GM18511 (cell line): ENCODE measurements around the gene URI1.
A peak's percentile ranks its signal among the peaks of the same experiment; 100 is the strongest.
"Not testable (repeated sequence)": the region's sequence is repeated elsewhere in the genome, so short reads cannot be mapped to it uniquely, and the experiment has no call there.

Experiments
- ATAC-seq: cut with Tn5 transposase; IDR thresholded peaks from one replicate; pipeline ENCODE4 v1.9.1; 2021; ENCODE audit warnings: mild to moderate bottlenecking, moderate library complexity; ENCODE audit not compliant: unreplicated experiment

URI1 gene

DNA sequence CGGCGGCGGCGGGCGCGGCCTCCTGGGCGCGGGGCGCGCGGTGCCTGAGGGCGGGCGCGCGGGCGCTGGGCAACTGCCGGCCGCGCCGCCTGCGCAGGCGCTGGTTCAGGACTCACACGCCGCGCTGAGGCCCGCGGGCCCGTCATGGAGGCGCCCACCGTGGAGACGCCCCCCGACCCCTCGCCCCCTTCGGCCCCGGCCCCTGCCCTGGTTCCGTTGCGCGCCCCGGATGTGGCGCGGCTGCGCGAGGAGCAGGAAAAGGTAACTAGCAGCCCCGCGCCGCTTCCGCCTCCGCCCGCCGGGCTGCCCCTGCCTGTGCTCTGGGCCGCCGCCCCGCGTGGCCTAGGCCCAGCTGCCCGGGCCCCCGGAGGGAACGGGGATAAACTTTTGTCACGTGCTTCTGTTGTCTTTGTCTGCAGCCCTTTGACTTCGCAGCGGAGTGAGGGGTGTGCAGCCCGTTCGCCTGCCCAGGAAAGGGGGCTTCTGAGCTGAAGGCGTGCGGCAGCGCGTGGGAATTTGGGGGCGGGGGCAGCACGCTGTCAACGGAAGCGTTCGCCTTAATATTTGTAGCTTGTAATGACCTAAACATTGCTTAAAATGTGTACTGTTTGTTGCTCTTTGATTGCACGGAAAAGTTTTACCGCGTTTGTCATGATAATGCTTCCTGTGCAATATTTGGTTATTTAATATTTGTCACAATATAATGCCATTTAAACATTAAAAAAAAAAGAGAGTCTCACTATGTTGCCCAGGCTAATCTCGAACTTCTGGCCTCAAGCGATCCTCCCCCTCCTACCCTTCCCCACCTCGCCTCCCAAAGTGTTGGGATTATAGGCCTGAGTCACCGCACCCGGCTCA lies 594 bp downstream of the URI1 start:
- peak; percentile 84 for ATAC-seq

GRCh38 chr19:29943615-29944014 lies 1.6 kb downstream of the URI1 start:
- no peak for ATAC-seq

DNA sequence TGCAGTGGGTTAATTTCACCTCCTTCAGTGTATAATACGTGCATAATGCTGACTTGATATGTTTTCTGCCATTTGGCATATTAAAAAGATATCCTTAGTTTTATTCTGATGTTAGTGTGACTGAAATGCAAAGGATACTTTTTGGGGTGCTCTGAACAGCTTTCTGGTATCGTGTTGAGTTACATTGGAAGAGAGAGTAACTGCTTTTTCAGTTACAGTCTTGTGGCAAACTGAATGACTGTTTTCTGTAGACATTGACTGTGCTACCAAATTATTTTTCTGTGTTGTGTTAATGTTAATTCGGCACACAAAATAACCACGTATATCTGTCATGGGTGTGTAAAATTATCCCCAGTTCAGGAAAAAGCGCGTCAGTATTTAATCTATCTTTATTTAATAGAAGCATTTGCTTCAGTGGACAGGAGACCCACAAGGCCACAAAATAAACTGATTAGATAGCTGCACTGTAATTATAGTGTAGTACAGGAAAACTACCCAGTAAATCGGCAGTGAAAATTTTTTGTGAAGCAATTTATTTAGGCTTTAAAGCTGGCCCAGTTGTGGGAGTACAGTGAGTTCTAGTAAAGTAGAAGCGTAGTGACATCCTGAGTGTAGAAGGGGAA lies 2.5 kb downstream of the URI1 start:
- ATAC-seq: no peak

GRCh38 chr19:29945017-29945416 lies 3.0 kb downstream of the URI1 start:
- no peak for ATAC-seq

- no peak for ATAC-seq
Measured at GRCh38 chr19:29945433-29945832, 3.4 kb downstream of the URI1 start.

- no peak for ATAC-seq
Measured at GRCh38 chr19:29946645-29947044, 4.6 kb downstream of the URI1 start.

- no peak for ATAC-seq
Measured at GRCh38 chr19:29947871-29948270, 5.8 kb downstream of the URI1 start.

DNA sequence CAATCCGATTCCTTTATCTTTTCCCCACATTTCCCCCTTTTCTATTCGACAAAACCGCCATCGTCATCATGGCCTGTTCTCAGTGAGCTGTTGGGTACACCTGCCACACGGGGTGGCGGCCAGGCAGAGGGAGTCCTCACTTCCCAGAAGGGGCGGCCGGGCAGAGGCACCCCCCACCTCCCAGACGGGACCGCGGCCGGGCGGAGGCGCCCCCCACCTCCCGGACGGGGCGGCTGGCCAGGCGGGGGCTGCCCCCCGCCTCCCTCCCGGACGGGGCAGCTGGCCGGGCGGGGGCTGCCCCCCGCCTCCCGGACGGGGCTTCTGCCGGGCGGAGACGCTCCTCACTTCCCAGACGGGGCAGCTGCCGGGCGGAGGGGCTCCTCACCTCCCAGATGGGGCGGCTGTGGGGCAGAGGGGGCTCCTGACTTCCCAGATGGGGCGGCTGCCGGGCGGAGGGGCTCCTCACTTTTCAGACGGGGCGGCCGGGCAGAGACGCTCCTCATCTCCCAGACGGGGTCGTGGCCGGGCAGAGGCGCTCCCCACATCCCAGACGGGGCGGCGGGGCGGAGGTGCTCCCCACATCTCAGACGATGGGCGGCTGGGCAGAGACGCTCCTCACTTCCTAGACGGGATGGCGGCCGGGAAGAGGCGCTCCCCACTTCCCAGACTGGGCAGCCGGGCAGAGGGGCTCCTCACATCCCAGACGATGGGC lies 6.9 kb downstream of the URI1 start:
- not testable (repeated sequence) for ATAC-seq

GRCh38 chr19:29952177-29952576 lies 10.1 kb downstream of the URI1 start:
- no peak for ATAC-seq

DNA sequence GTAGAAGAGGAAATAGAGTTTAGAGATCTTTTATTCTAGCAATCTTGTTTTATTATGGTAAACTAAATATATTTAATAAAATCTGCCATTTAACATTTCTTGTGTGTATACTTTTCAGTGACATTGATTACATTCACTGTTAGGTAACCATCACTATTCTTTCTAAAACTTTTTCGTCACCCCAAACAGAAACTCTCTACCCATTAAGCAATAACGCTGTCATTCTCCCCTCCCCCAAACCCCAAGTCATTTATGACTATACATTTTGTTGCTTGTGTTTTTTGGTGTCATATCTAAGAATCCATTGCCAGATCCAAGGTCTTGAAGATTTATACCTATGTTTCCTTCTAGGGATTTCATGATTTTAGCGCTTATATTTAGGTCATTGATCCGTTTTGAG lies 10.6 kb downstream of the URI1 start:
- no peak for ATAC-seq

DNA sequence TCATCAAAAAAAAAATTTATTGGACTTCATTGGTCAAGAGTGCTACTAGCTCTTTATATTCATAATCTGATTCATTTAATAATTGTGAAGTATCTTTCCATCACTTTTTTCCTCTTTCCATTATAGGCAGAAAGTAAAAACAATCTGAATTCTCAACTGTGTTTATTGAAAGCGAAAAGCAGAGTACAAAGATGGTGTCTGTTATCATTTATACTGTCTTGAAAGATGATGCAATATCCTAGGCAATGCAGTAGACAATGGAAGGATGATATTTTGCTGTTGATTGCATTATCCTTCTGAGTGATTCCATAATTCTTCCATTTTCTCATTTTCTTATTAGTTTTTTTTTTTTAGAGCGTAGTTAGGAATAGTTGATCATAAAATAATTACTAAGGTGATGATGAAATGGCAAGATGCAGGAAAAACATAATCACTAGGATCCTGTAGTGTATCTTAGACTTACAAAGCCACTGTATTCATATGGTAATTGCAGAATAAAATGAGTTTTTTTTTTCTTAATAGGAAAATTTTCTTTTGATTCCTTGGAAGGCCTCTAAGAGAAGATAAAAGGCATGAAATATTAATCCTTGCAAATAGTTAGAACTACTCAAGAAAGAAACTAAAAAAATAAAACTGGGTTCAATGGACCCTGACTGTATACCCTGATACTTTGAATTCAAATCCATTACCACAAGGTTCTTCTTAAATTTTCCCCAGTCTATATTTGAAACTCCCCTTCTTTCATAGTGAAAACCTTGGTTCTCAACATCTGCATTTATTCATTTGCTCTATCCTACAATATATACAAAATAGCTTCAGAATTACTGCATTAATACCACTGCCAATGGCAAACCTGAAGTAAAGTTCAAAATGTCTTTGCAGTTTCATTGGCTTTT lies 11.6 kb downstream of the URI1 start:
- no peak for ATAC-seq

DNA sequence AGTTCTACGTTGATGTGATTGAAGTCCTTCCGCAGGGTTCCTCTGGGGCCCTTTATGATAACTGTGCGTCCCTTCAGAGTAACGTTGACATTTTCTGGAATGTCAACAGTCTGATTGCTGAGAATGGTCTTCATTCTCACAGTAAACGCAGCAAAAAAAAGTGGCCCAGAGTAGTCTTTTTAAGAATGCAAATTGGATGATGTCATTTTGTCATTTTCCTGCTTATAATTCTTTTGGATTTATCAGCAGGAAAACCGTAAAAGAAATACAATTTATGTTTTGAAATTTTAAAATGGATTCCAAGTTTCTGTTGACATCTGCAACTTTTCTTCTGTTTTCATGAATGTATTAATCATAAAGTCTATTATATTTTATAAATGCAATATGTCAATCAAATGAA lies 14.8 kb downstream of the URI1 start:
- ATAC-seq: no peak

GRCh38 chr19:29961311-29961710 lies 19.3 kb downstream of the URI1 start:
- ATAC-seq: no peak

DNA sequence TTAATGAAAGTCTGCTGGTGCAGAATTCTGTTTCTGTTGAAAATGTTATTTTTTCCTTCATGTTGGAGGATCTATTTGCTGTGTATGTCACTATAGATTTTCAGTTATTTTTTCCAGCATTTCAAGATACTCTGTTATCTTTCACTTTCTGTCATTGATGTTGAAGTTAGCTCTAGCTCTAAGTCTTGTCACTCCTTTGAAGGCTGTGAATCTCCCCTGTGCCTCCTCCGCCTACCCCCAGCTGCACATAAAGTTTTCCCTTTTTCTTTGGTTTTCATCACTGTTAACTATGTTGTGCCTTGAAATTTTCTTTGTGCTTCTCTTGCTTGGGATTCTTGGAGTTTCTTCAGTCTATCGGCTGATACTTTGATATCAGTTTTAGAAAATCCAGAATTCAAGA lies 20.8 kb downstream of the URI1 start:
- no peak for ATAC-seq

DNA sequence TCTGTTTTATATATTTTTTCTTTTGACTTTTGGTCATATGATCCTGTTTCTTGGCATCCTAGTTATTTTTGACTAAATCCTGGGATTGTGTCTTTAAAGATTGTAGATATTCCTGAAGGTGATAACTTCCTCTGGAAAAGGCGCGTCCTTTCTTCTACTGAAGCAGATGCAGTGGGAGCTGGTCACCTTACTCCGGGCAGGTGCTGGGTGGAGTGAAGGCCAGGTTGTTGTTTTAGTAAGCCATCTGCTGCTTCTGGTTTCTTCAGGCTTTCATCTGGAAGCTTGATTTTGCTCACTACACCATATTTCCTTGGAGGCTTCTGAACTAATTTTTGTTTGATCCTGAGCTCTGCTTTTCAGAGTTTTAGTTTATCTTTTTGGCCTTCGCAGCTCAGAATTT lies 21.5 kb downstream of the URI1 start:
- ATAC-seq: no peak

DNA sequence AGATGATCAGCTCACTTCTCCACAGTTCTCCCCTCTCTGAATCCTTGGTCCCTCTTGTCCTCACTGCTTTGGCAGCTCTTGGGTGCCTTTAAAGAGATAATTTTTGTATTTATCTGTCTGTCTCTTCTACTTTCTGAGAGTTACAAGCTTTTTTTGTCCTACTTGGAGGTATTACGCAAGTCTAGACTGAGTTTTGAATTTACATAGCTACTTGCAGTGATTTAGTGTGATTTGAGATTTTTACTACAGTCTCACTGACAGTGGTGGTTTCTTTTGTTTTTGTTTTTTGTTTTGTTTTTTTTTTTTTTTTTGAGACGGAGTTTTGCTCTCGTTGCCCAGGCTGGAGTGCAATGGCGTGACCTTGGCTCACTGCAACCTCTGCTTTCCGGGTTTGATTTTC lies 22.1 kb downstream of the URI1 start:
- ATAC-seq: no peak

GRCh38 chr19:29965492-29965891 lies 23.5 kb downstream of the URI1 start:
- ATAC-seq: no peak

DNA sequence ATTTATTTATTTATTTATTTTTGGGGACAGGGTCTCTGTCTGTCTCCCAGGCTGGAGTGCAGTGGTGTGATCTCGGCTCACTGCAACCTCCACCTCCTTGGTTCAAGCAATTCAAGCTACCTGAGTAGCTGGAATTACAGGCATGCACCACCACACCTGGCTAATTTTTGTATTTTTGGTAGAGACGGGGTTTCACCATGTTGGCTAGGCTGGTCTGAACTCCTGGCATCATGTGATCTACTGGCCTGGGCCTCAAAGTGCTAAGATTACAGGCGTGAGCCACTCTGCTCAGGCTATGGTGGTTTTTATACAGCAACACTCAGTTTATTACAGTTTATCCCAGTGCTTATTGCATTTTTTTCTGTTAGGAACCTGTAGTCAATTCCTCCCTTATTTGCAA lies 24.1 kb downstream of the URI1 start:
- not testable (repeated sequence) for ATAC-seq

GRCh38 chr19:29966588-29967249 lies 24.7 kb downstream of the URI1 start:
- peak; percentile 63 for ATAC-seq

GRCh38 chr19:29967623-29968022 lies 25.6 kb downstream of the URI1 start:
- no peak for ATAC-seq
